ENCODE results near the gene BTBD16.
A peak's percentile ranks its signal among the peaks of the same experiment; 100 is the strongest.

The BTBD16 gene

GRCh38 chr10:122271076-122271475, at the start of gene BTBD16:
BTBD16 (plus strand) TSS chr10:122271296; CDS start chr10:122275082, 3,786 bp downstream.
- FAIRE-seq = no peak

DNA sequence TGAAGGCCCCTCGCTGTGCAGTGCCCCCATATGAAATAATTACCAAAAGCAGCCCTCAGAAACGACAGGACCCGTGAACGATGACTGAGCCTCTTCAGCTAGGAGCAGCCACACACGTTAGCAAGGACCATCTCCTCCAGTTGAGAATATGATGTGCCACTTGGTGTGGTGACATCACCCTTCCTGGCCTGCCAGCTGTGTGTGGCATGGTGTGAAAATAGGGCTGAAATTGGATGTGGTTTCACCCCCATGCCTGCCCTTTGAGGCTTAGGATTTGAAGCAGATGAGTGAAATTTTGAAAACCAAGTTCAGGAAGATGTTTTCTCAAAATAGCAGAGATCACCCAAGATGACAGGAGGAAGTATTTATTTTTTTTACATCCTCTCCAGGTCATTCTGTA, 49.1 kb upstream of the BTBD16 start:
- no peak for FAIRE-seq

- FAIRE-seq = no peak
These were observed 48.5 kb upstream of the BTBD16 start for GRCh38 chr10:122222638-122223037.

DNA sequence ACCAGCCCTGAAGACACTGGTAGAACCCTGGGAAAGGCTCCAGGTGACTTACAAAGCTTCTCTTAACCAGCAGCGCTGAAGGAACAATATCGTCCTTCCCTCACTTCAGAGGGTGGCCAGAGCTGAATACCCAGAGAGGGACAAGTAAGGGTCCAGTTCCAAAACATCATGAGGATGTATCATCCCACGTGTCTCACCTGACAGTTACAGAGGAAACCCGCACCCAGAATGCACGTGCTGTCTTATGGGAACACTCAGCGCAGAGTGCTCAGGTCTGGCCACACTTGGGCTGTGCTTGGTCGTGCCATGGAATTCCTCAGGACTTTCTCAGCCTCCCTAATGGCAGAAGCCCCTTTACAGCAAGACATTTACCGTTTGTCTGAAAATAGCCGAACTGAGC, 46.9 kb upstream of the BTBD16 start:
- FAIRE-seq = no peak

- FAIRE-seq = no peak
These were observed 45.8 kb upstream of the BTBD16 start for GRCh38 chr10:122225330-122225729.

- FAIRE-seq = no peak
These were observed 43.3 kb upstream of the BTBD16 start for GRCh38 chr10:122227754-122228153.

- FAIRE-seq = no peak
These were observed 41.4 kb upstream of the BTBD16 start for GRCh38 chr10:122229666-122230065.

- no peak for FAIRE-seq
These were observed 40.9 kb upstream of the BTBD16 start for GRCh38 chr10:122230222-122230621.

GRCh38 chr10:122232769-122233168, 38.3 kb upstream of the BTBD16 start:
- FAIRE-seq = no peak

- no peak for FAIRE-seq
These were observed 37.2 kb upstream of the BTBD16 start for GRCh38 chr10:122233857-122234348.

DNA sequence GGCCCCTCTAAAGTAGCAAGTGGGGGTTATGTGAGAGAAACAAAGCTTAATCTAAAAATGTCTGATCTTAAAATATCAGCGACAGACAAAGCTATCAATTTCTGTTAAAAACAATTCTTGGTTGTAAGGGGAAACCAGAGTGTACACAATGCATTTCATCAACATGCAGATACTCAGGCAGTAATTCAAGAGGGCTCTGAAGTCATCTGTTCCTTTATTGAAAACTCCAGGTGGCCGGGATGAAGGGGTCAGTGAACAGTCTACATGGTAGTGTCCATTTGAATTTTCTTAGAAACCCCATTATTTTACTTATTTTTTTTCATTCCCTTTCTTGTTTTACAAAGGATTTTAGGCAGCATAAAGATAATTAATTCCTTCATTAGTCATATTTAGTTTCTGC, 36.7 kb upstream of the BTBD16 start:
- FAIRE-seq = peak; percentile 21

GRCh38 chr10:122236690-122237306, 34.3 kb upstream of the BTBD16 start:
- FAIRE-seq = no peak

DNA sequence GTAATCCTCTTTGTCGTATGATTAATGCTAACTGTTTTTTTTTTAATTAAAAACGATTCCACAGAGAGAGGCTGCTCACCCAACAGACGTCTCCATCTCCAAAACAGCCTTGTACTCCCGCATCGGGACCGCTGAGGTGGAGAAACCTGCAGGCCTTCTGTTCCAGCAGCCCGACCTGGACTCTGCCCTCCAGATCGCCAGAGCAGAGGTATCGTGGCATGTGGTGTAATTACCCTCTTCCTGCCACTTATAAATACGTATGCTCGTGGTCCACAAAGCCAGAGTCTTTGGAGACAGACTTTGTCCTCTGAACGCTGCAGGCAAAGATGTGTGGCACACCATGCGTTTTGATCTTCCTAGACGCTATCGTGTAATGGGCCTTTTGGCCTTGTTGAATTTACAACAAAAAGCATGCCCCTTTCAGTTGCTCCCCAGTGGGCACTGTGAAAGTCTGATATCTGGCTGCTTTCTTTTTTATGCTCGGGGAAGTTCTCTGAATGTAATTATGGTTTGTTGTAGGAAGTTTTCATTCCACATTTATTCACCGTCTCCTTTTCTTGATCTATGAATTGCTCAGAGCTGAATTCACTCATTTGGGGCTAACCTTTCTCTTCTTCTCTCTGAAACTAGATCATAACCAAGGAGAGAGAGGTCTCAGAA, 33.6 kb upstream of the BTBD16 start:
- no peak for FAIRE-seq

DNA sequence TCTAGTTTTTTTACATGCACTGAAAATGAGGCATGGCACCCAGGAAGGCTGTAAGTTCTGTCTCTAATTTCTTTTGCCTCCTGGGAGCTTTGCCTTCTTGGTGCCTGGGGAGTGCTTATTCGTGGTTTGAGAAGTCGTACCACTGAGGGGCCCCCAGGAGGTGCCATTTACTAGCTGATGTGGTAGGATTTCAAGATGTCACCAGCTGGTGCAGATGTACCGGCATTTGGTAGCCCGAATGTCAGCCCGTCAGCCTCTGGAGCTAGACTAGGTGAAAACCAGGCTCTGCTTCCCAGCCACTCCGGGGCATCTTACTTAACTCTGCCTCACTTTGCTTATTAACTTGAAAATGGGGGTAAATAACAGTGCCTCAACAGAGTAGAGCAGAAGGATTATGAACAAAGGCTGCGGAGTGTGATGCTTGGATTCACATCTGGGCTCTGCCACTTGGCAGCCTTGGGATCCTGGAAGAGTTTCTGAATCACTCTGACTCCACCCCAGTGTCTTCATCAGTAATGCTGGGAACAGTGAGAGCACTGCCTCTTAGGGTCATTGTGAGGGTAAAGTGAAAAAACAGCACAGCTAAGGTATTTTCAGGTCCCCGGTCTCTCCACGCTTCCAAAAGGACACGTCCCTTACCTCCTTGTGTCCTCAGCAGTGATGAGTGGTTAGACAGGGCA, 31.4 kb upstream of the BTBD16 start:
- no peak for FAIRE-seq

- no peak for FAIRE-seq
These were observed 30.7 kb upstream of the BTBD16 start for GRCh38 chr10:122240401-122240800.

- no peak for FAIRE-seq
These were observed 29.3 kb upstream of the BTBD16 start for GRCh38 chr10:122241836-122242235.

DNA sequence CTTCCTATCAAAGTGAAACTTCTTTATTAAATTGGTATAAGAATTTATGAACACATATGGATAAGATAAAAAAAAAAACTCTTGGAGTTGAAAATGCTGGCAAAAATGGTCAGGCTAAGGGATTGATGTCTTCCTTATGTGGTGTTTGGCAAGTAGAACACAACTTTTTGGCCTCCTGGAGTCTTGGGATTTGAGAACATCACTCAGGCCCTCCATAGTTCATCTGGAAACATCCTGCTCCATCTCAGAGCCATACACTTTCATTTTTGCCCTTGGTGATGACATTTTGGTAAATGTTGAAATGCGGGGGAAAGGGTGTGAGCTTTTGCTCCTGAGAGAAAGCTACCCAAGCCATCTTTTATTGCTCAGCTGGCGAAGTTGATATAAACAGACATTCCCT, 27.5 kb upstream of the BTBD16 start:
- no peak for FAIRE-seq

DNA sequence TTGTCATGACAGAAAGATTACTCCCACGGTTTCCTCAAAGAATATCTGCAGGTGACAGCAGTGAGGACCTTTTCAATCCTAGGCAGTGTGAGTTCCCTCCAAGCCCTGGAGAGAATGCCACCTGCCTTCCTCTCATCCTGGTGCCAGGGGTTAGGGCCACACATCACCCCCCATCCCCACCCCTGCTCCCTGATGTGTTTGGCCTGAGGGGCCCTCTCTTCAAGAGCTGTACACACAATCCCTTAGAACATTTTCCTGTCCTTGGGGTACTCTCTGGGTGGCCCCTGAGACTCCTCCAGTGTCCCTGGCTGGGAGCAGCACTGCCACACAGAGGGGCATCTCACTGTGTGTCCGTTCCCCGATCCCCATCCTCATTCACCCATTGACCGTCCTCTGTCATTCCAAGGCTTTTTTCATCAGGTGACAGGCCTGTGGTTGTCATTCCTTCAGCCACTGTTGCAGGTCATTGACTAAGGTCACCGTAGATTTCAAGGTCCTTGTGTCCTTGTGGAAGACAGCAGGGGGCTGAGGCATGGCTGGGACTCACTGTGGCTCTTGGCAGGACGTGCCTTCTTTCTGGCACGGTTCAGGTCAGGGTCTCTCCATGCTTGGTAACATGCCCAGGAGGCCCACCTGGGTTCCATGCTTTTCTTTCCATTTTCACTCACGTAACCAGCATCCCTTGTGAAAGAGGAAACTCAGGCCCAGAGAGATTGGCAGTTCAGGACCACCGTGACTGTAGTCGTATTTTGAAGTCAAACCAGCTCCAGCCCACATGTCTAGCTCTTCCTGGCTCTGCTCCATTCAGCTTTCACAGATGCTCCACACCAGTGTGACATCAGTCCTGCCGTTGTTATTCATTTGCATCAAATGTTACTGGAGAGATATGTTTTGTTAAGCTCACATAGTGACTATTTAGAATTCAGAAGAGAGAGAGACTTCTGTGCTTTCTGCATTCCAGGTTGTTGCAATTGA, 26.8 kb upstream of the BTBD16 start:
- FAIRE-seq = no peak

- no peak for FAIRE-seq
These were observed 26.0 kb upstream of the BTBD16 start for GRCh38 chr10:122245136-122245535.

DNA sequence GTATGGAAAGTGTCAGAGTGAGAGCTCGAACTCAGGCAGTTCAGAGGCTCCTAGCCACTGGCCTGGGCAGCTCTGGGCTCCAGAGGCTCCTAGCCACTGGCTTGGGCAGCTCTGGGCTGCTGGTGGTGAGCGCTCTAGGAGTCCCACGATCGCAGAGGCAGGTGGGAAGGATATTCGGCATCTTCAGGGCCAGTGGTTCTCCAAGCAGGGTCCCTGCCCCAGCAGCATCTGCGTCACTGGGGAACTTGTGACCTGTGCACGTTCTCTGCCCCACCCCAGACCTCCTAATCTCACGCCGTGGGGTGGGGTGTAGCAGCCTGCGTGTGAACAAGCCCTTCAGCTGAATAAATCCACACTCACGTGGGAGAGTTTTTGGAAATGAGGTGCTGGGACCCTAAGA, 25.2 kb upstream of the BTBD16 start:
- FAIRE-seq = no peak

- FAIRE-seq = no peak
These were observed 24.1 kb upstream of the BTBD16 start for GRCh38 chr10:122246830-122247520.

All from islet of Langerhans (tissue), 1 donor.